Tibial nerve (tissue), 4 donors: ENCODE data around the gene SLF2. TPM values are rescaled to one million over a fixed set of nuclear protein-coding genes. Genes with fewer than 3 reads are reported as not detected.

Experiments used
- DNase-seq, 2 donors: peaks; one replicate each; pipeline ENCODE4 v3.0.0-alpha.2; 2019; ENCODE audit warnings: low spot score in 2 of 2
- H3K27ac ChIP-seq, 4 donors: fragments of 200-600 bp; sonication (generic) in 3 of 4; one replicate each; pipeline ENCODE4 v1.5.1; 2017 to 2019; ENCODE audit warnings: mild to moderate bottlenecking in 1 of 4
- H3K27me3 ChIP-seq, 2 donors: fragments of 200-600 bp; sonication (generic) in 1 of 2; one replicate each; pipeline versions ENCODE4 v1.5.1 to v1.6.0; 2017 to 2019
- H3K36me3 ChIP-seq, 3 donors: fragments of 200-600 bp; sonication (generic); one replicate each; pipeline ENCODE4 v1.5.1; 2018 to 2019
- H3K4me1 ChIP-seq, 4 donors: fragments of 200-600 bp; sonication (generic) in 3 of 4; one replicate each; pipeline ENCODE4 v1.5.1; 2017 to 2019
- H3K4me3 ChIP-seq, 4 donors: fragments of 200-600 bp; sonication (generic) in 3 of 4; one replicate each; pipeline ENCODE4 v1.5.1; 2017 to 2019; ENCODE audit warnings: mild to moderate bottlenecking in 1 of 4, moderate library complexity in 1 of 4
- H3K9me3 ChIP-seq, 4 donors: fragments of 200-600 bp; sonication (generic) in 3 of 4; one replicate each; pipeline ENCODE4 v1.5.1; 2017 to 2019
- EP300 ChIP-seq, 2 donors: sonication (generic); formaldehyde crosslinking; IDR thresholded peaks; one replicate each; pipeline ENCODE4 v1.6.1; 2017; ENCODE audit warnings: antibody characterized with exemption in 2 of 2, mild to moderate bottlenecking in 1 of 2
- POLR2A ChIP-seq, 2 donors: fragments of 450-650 bp; IDR thresholded peaks; one replicate each; pipeline ENCODE4 v1.6.1; 2017; ENCODE audit warnings: antibody characterized with exemption in 2 of 2, mild to moderate bottlenecking in 2 of 2, moderate library complexity in 2 of 2
- WGBS, 2 donors: methylation state at CpG; one replicate each; pipeline ENCODE4 v1.1.5; 2018; 5-methylcytosine and 5-hydroxymethylcytosine counted together
- total RNA-seq, 4 donors: library from RNA; depleted of rRNA; stranded (reverse); fragments of >200 nt; gene quantifications; one replicate each; pipeline ENCODE4 v1.1.0, GENCODE V29; 2016
- TF ChIP-seq, protein P1 (sequence below), 5 experiments: fragments of 200-600 bp in 3 of 5; fragments of 450-650 bp in 2 of 5; sonication (generic) in 3 of 5; IDR thresholded peaks; one replicate each; pipeline ENCODE4 v1.5.1; 2016 to 2019; ENCODE audit warnings: antibody characterized with exemption in 5 of 5, mild to moderate bottlenecking in 3 of 5, moderate library complexity in 2 of 5

SLF2 gene, protein sequence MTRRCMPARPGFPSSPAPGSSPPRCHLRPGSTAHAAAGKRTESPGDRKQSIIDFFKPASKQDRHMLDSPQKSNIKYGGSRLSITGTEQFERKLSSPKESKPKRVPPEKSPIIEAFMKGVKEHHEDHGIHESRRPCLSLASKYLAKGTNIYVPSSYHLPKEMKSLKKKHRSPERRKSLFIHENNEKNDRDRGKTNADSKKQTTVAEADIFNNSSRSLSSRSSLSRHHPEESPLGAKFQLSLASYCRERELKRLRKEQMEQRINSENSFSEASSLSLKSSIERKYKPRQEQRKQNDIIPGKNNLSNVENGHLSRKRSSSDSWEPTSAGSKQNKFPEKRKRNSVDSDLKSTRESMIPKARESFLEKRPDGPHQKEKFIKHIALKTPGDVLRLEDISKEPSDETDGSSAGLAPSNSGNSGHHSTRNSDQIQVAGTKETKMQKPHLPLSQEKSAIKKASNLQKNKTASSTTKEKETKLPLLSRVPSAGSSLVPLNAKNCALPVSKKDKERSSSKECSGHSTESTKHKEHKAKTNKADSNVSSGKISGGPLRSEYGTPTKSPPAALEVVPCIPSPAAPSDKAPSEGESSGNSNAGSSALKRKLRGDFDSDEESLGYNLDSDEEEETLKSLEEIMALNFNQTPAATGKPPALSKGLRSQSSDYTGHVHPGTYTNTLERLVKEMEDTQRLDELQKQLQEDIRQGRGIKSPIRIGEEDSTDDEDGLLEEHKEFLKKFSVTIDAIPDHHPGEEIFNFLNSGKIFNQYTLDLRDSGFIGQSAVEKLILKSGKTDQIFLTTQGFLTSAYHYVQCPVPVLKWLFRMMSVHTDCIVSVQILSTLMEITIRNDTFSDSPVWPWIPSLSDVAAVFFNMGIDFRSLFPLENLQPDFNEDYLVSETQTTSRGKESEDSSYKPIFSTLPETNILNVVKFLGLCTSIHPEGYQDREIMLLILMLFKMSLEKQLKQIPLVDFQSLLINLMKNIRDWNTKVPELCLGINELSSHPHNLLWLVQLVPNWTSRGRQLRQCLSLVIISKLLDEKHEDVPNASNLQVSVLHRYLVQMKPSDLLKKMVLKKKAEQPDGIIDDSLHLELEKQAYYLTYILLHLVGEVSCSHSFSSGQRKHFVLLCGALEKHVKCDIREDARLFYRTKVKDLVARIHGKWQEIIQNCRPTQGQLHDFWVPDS
- 10 to 100 TPM; 25.7 to 37.7 (median 29.7) TPM for total RNA-seq

DNA sequence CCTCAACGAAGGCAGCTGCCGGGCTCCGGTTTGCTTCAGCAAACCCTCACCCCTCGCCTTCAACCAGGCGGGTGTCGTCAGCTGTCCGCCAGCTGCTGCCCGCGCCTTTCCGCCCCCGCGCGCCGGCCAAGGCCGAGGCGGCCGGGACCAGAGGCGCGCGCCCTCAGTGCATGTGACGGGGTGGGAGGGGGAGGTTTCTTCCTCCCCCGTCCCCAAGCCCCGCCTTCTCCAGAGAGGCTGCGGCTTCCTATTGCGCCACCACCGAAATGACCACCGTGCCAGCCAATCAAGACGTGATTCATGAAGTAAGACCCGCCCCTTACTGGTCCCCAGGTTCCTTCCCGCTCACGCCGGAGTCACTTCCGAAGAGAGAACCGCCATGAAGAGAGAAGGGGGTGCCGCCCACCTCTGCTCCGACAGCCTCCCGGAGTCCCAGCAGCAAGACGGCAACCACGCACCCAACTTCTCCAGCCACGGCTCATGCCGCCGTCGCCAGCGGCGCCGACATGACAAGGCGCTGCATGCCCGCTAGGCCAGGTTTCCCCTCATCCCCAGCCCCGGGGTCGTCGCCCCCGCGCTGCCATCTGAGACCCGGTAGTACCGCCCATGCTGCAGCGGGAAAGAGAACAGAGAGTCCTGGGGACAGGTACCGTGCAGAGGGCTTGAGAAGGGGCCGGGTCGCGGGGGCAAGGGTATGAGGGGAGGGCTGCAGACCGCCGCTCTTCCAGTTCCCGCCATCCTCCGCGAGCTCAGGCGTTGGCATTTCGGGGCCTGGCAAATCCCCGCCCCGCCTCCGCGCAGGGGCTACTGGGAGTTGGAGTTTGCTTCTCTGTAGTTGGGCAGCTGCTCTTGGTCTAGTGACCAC, at the start of gene SLF2:
TSS of gene SLF2 (plus strand) at position 359 of the 865 bp plus-strand sequence. CDS start at position 507, 148 bp downstream.
- Histone ChIP-seq H3K36me3 (peaks cover 0 to 15% (median 0%) of the 10 kb centered on the region in 3 donors), H3K4me3 (peak within 1 kb of the TSS; percentile 76 to 100 (median 96)), H3K27me3 (no peaks in the 10 kb centered on the region), H3K9me3 (no peaks in the 10 kb centered on the region), H3K4me1 (peaks cover 0 to 73% (median 25%) of the 10 kb centered on the region in 4 donors), H3K27ac (peak within 1 kb of the TSS; percentile 92 to 98 (median 94))
- DNase-seq = peak; percentile 96 to 99
- TF ChIP-seq, protein P1, sequence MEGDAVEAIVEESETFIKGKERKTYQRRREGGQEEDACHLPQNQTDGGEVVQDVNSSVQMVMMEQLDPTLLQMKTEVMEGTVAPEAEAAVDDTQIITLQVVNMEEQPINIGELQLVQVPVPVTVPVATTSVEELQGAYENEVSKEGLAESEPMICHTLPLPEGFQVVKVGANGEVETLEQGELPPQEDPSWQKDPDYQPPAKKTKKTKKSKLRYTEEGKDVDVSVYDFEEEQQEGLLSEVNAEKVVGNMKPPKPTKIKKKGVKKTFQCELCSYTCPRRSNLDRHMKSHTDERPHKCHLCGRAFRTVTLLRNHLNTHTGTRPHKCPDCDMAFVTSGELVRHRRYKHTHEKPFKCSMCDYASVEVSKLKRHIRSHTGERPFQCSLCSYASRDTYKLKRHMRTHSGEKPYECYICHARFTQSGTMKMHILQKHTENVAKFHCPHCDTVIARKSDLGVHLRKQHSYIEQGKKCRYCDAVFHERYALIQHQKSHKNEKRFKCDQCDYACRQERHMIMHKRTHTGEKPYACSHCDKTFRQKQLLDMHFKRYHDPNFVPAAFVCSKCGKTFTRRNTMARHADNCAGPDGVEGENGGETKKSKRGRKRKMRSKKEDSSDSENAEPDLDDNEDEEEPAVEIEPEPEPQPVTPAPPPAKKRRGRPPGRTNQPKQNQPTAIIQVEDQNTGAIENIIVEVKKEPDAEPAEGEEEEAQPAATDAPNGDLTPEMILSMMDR (IDR thresholded peaks at IDR 0.05) = no peak
- TF ChIP-seq EP300 (IDR thresholded peaks at IDR 0.05) (peak; percentile 35 to 90), POLR2A (IDR thresholded peaks at IDR 0.05) (peak; percentile 64 to 73)
- 0 to 2% methylated on average over 50 to 60 of the region's 71 CpGs for WGBS, 2 donors

DNA sequence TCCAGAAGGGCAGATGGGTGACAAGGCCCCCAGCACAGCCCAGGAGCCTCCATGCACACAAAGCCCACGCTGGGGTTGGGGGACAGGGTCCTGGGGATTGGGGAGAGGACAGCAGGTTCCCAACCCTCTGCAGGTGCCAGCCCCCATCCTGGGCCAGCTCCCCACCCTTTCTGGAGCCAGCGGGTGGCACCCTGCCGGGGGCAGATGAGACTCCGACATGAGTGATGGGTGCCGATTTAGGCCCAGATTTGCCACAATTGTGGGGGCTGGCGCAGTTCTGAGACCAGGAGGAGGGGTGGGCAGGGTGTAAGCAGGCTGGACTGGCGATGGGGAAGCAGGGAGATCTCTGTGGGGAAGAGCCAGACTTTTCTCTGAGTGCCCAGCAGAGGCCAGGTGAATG, 49.3 kb upstream of the SLF2 start:
- H3K4me1 ChIP-seq = peaks cover 0 to 7% (median 0%) of the 10 kb centered on the region in 4 donors
- H3K27me3 ChIP-seq = peaks cover 0 to 70% of the 10 kb centered on the region in 2 donors
- TF ChIP-seq, protein P1 (IDR thresholded peaks at IDR 0.05) = no peak
- TF ChIP-seq POLR2A (IDR thresholded peaks at IDR 0.05) (no peak), EP300 (IDR thresholded peaks at IDR 0.05) (no peak)

DNA sequence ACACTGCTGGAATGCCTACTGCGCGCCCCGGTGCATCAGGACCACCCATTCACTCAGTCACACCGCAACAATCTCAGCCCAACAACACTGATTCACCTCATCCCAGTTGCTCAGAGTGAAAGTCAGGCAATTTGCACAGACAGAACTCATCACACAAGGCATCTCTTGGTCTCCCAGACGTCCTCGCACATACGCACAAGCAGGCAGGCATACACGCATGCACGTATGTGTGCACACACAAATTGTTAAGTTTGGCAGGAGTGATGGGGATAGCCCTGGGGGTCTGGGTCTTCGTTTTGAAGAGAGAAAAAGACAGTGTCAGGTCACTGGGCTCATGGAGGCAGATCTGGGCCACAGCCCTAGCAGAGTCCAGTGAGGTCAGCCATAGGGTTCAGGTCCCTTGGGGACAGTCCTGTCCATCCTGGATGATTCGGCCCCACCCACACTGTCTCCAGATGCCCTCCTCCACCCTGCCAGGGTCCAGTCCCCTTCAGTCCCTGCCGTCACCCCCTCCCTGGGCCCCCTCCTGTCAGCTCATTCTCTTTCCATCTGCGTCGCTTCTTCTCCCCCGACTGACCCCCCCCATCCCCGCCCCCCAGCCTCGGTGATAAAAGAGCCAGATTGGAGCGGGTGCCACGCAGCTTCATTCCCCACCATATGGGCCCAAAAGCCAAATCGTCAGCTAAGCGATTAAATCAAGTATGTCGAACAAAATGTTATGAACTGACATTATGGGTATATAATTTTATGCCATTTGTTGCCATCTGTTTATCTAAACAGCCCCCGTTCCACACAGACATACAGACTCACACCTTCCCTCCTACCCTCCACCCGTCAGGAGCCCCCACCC, 48.5 kb upstream of the SLF2 start:
- Histone ChIP-seq H3K27me3 (peaks cover 0 to 70% of the 10 kb centered on the region in 2 donors), H3K27ac (no peak overlapping the region), H3K4me1 (peaks cover 0 to 7% (median 0%) of the 10 kb centered on the region in 4 donors), H3K36me3 (no peaks in the 10 kb centered on the region), H3K4me3 (no peak overlapping the region), H3K9me3 (no peaks in the 10 kb centered on the region)
- TF ChIP-seq, protein P1 (IDR thresholded peaks at IDR 0.05) = no peak
- TF ChIP-seq EP300 (IDR thresholded peaks at IDR 0.05) = no peak
- TF ChIP-seq POLR2A (IDR thresholded peaks at IDR 0.05) = no peak
- no peak for DNase-seq
- WGBS, 2 donors = 83 to 87% methylated on average over 24 of the region's 24 CpGs

More for the DNA sequence above, 49.3 kb upstream of the SLF2 start:
- DNase-seq = no peak
- WGBS, 2 donors = 88 to 92% methylated on average over 5 to 6 of the region's 7 CpGs
- Histone ChIP-seq H3K4me3 (no peak overlapping the region), H3K36me3 (no peaks in the 10 kb centered on the region), H3K27ac (no peak overlapping the region), H3K9me3 (no peaks in the 10 kb centered on the region)

DNA sequence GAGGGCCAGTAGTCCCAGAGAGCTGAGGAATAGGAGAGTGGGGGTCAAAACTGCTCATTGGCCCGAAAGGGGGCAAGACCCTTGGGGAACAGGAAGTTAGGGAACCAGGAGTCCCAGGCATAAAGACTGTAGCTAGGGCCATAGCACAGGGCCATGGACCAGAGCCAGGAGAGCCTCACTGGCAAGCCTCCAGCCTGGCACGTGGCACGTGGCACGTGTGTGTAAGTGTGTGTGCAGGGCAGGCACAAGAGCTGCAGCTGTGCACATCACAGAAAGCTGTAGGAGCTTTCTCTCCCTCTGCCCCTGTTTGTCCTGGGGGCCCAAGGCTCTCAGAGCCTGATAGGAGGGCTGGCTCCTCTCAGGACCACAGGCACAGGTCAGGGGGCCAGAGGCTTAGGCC, 47.8 kb upstream of the SLF2 start:
- Histone ChIP-seq H3K4me3 (no peak overlapping the region), H3K9me3 (no peaks in the 10 kb centered on the region), H3K27me3 (peaks cover 0 to 70% of the 10 kb centered on the region in 2 donors), H3K27ac (no peak overlapping the region), H3K36me3 (no peaks in the 10 kb centered on the region), H3K4me1 (peaks cover 0 to 7% (median 0%) of the 10 kb centered on the region in 4 donors)
- no peak for DNase-seq
- TF ChIP-seq, protein P1 (IDR thresholded peaks at IDR 0.05) = no peak
- TF ChIP-seq EP300 (IDR thresholded peaks at IDR 0.05) = no peak
- no peak for TF ChIP-seq POLR2A (IDR thresholded peaks at IDR 0.05)
- 33 to 42% methylated on average over 4 of the region's 4 CpGs for WGBS, 2 donors
